ENCODE data around the gene MMP17.

DNA sequence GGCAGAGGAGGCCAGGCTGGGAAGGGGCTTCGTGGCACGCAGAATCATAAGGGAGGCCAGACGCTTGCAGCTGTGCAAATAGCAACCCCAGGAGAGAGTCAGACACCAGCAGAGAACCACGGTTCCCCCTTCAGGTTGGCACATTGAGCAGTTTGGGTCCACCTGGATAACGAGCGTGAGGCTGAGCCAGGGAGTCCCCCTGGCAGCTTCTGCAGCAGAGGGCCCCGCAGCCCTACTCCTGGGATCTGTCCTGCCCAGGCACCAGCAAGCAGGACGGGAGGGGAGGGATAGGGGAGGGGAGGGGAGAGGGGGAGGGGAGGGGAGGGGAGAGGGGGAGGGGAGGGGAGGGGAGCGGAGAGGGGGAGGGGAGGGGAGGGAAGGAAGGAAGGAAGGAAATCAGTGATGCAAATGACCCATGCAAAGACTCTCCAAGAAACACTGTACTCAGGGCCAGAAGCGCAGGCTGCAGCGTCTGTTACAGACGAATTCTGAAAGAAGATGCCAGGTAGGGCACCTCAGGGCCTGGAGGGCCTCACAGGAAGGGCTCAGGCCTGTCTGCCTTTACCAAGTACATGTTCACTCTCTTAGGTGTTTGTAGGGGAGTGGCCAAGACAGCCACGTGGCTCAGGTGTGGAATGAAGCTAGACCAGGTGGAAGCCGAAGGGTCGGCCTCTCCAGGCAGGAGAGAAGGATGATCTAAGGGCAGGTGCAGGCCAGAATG is 32.3 kb upstream of the MMP17 start:
- TF ChIP-seq MXI1 (conservative IDR thresholded peaks at IDR 0.05; ENCODE audit: poor library complexity, severe bottlenecking) = no peak
- TF ChIP-seq CTCF (IDR thresholded peaks at IDR 0.05; ENCODE audit: poor library complexity, severe bottlenecking) = no peak
- TF ChIP-seq EP300 (conservative IDR thresholded peaks at IDR 0.05; ENCODE audit: poor library complexity, severe bottlenecking) = no peak
- no peak for TF ChIP-seq EZH2 (IDR thresholded peaks at IDR 0.05; ENCODE audit: borderline replicate concordance, insufficient read depth, low read length, poor library complexity, severe bottlenecking)
- TF ChIP-seq POLR2AphosphoS5 (IDR thresholded peaks at IDR 0.05) = no peak

Data from neural cell (in vitro differentiated cells).